ENCODE measurements around the gene MAPK8IP3. TPM values are rescaled to one million over a fixed set of nuclear protein-coding genes. Genes with fewer than 3 reads are reported as not detected.

MAPK8IP3 gene
- polyA plus RNA-seq, 4 donors = 35.3 to 79.2 (median 54.1) TPM

- DNase-seq (ENCODE audit: low read depth in 4 of 4, low spot score in 3 of 4) = no peak
Measured at GRCh38 chr16:1758923-1759322, 52.9 kb downstream of the MAPK8IP3 start.

GRCh38 chr16:1759511-1759910 is 53.5 kb downstream of the MAPK8IP3 start:
- DNase-seq (ENCODE audit: low read depth in 4 of 4, low spot score in 3 of 4) = no peak

GRCh38 chr16:1760911-1761310 is 54.9 kb downstream of the MAPK8IP3 start:
- no peak for DNase-seq (ENCODE audit: low read depth in 4 of 4, low spot score in 3 of 4)

- no peak for DNase-seq (ENCODE audit: low read depth in 4 of 4, low spot score in 3 of 4)
Measured at GRCh38 chr16:1761751-1762150, 55.8 kb downstream of the MAPK8IP3 start.

GRCh38 chr16:1762196-1762878 is 56.3 kb downstream of the MAPK8IP3 start:
- DNase-seq (ENCODE audit: low read depth in 4 of 4, low spot score in 3 of 4) = no peak

DNA sequence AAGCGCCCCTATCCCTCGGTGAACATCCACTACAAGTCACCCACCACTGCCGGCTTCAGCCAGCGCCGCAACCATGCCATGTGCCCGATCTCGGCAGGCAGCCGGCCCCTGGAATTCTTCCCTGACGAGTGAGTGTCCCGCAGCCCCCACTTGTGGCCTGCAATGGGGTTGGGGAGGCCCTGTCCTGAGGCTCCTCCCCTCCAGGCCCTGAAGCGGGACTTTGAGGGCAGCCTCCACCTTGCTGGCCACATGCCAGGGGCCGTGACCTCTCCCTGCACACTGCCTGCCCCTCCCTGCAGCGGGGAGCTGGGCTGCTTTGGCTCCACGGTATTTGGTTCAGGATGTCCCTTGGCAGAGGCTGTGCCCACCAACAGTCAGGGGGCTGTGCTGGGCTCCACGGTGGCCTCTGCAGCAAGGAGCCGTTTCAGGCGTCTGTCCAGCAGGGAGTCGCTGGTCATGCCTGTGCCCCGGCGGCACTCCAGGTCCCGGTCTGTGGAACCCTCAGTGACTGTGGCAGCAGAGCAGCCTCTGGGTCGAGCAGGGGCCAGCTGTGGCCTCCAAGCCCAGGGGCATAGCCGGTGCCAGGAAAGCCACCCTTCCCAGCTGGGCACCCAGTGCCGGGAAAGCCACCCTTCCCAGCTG is 57.0 kb downstream of the MAPK8IP3 start:
- DNase-seq (ENCODE audit: low read depth in 4 of 4, low spot score in 3 of 4) = no peak

DNA sequence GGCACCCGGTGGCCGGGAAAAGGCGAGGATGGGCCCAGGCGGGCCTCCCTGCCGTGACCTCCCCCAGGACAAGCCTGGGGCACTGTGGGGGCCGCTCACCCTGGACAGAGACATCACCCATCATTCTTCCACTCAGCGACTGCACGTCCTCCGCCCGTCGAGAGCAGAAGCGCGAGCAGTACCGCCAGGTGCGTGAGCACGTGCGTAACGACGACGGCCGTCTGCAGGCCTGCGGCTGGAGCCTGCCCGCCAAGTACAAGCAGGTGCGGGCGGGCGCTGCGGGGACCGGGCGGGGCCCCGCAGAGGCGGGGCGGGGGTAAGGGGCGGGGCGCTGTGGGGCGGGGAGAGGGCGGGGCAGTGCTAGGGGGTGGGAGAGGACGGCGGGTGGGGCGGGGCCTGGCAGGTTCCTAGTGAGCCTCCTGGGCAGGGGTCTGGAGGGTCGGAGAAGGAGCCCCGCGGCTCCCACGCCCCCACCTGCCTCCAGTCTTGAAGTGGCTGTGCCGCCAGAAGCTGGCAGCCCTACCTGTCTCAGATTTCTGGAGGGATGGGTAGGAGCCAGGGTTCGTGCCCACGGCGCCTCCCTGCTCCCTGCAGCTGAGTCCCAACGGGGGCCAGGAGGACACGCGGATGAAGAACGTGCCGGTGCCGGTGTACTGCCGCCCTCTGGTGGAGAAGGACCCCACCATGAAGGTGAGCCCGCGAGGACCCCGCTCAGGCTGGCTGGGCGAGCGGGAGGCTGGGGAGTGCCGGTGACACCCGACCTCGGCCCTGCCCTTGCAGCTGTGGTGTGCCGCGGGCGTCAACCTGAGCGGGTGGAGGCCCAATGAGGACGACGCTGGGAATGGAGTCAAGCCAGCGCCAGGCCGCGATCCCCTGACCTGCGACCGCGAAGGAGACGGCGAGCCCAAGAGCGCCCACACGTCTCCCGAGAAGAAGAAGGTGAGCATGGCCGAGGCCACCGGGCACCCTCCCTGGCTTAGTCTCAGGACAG is 57.8 kb downstream of the MAPK8IP3 start:
- DNase-seq (ENCODE audit: low read depth in 4 of 4, low spot score in 3 of 4) = no peak

- DNase-seq (ENCODE audit: low read depth in 4 of 4, low spot score in 3 of 4) = no peak
Measured at GRCh38 chr16:1764971-1765370, 59.0 kb downstream of the MAPK8IP3 start.

GRCh38 chr16:1765826-1766225 is 59.8 kb downstream of the MAPK8IP3 start:
- DNase-seq (ENCODE audit: low read depth in 4 of 4, low spot score in 3 of 4) = no peak

- no peak for DNase-seq (ENCODE audit: low read depth in 4 of 4, low spot score in 3 of 4)
Measured at GRCh38 chr16:1766231-1766630, 60.2 kb downstream of the MAPK8IP3 start.

DNA sequence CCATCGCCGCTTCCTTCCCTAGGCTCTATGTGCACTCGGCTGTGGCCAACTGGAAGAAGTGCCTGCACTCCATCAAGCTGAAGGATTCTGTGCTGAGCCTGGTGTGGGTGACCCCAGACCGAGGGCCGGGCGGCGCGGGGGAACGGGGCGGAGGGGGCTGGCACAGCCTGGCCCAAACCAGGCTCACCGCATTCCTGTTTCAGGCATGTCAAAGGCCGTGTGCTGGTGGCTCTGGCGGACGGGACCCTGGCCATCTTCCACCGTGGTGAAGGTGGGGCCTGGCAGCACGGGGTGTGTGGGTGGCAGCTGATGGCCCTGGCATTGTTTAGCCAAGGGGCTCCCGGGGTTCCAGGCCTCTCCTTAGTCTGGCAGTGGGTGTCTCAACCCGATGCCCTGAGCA is 60.7 kb downstream of the MAPK8IP3 start:
- no peak for DNase-seq (ENCODE audit: low read depth in 4 of 4, low spot score in 3 of 4)

DNA sequence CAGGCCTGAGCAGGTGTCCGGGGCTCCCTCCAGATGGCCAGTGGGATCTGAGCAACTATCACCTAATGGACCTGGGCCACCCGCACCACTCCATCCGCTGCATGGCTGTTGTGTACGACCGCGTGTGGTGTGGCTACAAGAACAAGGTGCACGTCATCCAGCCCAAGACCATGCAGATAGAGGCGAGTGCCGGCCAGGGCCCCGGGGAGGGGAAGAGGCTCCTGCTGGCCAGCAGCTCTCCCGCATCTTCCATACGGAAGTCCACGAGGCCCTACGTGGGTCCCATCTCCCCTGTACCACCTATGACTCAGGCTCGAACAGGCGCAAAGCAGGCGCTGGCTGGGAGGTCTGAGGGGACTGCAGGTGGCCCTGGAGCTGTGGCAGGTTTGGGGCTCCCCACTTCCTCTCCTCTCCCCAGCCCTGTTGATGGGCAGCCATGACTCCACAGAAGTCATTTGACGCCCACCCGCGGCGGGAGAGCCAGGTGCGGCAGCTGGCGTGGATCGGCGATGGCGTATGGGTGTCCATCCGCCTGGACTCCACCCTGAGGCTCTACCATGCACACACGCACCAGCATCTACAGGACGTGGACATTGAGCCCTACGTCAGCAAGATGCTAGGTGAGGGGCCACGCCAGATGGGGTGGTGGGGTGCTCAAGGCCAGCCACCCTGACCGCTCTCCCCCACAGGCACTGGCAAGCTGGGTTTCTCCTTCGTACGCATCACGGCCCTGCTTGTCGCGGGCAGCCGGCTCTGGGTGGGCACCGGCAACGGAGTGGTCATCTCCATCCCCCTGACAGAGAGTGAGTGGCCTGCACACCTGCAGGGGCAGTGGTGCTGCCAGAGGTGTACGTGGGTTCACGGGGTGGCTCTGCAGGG is 61.4 kb downstream of the MAPK8IP3 start:
- DNase-seq (ENCODE audit: low read depth in 4 of 4, low spot score in 3 of 4) = no peak

DNA sequence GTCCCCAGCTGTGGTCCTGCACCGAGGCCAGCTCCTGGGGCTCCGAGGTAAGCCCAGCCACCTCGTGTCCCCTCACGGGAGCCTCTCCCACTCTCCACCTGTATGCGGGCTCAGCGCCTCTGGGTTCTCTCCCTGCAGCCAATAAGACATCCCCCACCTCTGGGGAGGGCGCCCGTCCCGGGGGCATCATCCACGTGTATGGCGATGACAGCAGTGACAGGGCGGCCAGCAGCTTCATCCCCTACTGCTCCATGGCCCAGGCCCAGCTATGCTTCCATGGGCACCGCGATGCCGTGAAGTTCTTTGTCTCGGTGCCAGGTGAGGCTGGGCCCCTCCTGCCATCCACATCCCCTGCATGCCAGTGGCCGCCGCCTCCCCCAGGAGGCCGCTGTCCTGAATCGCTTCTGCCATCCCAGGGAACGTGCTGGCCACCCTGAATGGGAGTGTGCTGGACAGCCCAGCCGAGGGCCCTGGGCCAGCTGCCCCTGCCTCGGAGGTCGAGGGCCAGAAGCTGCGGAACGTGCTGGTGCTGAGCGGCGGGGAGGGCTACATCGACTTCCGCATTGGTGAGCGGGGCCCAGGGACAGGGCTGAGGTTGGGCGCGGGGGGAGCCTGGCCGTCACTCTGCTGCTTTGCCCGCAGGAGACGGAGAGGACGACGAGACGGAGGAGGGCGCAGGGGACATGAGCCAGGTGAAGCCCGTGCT is 62.2 kb downstream of the MAPK8IP3 start:
- DNase-seq (ENCODE audit: low read depth in 4 of 4, low spot score in 3 of 4) = no peak

- no peak for DNase-seq (ENCODE audit: low read depth in 4 of 4, low spot score in 3 of 4)
Measured at GRCh38 chr16:1768767-1769401, 62.9 kb downstream of the MAPK8IP3 start.

- no peak for DNase-seq (ENCODE audit: low read depth in 4 of 4, low spot score in 3 of 4)
Measured at GRCh38 chr16:1769402-1770300, 63.7 kb downstream of the MAPK8IP3 start.

DNA sequence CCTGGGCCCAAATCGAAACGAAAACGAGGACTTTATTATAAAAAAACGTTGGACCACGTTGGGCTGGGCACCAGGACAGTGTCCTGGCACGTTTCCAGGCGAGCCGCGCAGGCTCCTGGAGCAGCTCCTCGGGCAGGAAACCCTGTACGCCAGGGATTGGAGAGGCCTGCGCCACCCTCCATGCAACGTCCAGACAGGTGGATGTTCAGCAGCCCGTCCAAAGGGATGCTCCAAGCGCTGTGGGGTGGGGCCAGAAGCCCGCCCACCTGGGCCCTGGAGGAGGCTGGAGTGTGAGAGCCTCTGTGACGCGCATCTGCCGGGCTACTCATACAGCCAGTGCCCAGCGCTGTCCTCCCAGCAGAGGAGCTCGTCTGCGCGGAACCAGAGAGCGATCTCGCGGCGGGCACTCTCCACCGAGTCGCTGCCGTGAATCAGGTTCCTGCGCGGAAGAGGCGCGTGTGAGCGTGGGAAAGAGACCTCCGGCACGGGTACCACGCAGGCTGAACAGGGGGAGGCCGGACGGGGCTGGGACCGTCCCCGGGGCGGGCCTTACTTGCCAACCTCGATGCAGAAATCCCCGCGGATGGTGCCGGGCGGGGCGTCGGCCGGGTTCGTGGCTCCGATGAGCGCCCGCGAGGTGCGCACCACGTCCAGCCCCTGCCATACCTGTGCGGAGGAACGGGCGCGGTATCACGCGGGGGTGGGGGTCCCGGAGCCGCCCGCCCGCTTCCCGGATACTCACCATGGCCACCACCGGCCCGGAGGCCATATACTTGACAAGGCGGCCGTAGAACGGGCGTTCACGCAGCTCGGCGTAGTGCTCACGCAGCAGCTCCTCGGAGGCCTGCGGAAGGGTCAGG is 64.6 kb downstream of the MAPK8IP3 start:
- DNase-seq (ENCODE audit: low read depth in 4 of 4, low spot score in 3 of 4) = no peak

DNA sequence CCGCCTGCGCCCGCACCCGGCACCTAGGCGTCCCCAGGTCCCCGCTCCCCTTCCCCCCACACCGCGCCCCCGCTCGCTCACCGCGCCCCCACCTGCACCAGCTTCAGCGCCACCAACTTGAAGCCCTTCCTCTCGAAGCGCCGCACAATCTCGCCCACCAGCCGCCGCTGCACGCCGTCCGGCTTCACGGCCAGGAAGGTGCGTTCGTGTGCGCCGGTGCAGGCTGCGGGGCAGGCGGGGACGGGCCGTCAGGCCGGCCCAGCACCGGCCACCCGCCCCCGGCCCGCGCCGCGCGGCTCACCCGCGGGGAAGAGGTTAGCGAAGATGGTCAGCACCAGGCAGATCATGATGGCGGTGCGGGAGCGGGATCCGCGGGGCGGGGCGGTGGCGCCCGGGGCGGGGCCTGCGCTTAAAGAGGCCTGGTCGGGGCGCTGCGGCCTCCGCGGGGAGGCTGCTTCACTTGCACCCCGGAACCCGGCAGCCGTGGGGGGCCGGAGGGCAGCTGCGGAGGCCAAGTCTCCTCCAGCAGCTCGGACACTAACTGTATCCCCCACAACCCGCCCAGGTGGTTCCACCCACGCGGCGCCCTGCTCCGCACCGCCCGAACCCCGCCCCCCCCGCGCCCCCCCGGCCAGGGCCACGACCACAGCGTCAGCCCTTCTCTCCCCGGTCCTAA is 65.3 kb downstream of the MAPK8IP3 start, which contains the start of gene NME3:
Gene NME3 (minus strand): TSS at position 356 of the 676 bp plus-strand sequence. CDS start 9 bp downstream, at position 347.
- no peak for DNase-seq (ENCODE audit: low read depth in 4 of 4, low spot score in 3 of 4)

Measured in left renal pelvis (tissue), 4 donors.